GM12874 (cell line): ENCODE data around the gene EEF2.

Experiments used
- CTCF ChIP-seq: IDR thresholded peaks from 2 replicates; pipeline ENCODE4 v1.5.1; 2011; ENCODE audit warnings: low read depth, mild to moderate bottlenecking, control low read depth, low read length, moderate library complexity; ENCODE audit not compliant: insufficient read depth

Gene EEF2

DNA sequence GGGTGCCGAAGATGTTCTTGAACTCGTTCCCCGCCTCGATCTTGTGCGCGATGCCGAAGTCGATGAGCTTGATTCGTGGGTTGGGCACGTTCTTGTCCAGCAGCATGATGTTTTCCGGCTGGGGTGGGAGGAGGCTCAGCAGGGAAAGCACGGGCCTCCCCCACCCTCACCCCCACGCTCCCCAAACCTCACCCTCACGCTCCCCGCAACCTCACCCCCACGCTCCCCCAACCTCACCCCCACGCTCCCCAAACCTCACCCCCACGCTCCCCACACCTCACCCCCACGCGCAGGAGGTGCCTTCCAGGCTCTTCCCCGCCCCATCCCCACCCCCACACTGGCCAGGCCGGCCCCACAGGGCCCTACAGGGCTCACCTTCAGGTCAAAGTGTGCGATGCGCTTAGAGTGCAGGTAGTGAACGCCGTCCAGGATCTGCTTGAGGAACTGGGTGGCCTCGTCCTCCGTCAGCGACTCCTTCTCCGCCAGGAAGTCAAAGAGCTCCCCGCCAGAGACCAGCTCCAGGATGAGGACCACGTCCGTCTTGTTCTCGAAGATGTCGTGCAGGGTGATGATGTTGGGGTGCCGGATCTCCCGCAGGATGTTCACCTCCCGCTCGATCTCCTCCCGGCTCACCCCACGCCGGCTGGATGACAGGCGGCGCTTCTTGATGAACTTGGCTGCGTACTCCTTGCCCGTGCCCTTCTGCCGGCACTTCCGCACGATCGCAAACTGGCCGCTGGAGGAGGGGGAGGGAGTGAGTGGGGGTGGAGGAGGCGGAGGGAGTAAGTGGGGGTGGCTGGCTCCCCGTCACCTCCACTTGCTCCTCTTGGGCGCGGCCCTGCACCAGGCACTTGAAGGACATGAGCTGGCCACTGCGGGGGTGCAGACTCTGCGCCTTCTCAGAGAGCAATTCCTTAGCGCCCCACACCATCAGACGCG lies 20.7 kb downstream of the EEF2 start:
- no peak for TF ChIP-seq CTCF

DNA sequence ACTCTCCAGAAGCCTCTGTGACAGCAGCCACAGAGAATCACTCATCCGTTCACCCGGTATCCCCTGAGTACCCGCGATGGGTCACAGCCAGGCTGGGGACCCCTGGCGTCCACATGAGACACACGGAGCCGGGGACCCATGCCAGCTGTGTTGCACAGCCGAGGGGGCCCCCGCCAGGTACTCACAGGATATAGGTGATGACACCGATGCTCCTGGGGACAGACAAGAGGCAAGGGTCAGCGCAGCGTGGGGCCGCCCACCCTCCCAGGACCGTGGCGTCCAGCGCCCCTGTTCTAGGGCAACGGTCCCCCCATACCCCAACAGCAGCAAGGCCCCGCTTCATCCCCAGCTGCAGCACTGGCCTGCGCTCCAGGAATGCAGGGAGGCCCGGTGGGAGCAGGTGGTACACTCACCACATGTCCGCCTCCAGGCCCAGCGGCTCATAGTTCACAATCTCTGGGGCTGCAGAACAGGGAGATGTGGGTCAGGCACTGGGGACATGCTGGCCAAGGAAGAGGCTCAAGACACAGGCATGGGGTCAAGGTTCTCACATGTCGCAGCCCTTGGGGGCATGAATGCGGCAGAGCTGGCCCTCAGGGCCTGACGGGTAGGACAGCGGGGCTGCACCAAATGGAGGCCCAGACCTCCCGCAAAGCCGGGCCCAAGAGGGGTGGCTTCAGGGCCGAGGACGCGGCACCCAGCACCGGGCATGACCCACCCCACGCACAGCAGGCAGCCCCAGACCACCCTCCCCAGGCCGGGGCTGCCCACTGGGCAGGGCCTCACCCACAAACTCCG lies 21.6 kb downstream of the EEF2 start:
- TF ChIP-seq CTCF = no peak

DNA sequence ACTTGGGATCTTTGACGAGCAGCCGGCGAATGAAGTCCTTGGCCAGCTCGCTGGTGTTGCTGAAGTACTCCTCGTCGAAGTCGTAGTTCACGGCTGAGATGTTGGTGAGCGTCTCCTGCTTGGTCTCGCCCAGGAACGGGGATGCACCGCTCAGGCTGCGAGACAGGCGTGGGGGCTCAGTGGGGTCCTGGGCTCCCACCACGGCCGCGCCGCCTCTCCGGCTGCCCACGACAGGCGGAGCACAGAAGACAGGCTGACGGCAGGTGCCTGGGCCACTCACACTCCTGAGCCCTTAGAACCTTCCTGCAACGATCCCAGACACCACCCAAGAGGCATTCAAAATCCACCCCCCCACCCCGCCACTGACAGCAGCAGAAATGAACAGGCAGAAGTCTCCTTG lies 24.3 kb downstream of the EEF2 start:
- TF ChIP-seq CTCF = no peak

- TF ChIP-seq CTCF = no peak
Observed at GRCh38 chr19:3959766-3960131, 25.5 kb downstream of the EEF2 start.

GRCh38 chr19:3958836-3959765 lies 26.2 kb downstream of the EEF2 start:
- TF ChIP-seq CTCF = no peak

DNA sequence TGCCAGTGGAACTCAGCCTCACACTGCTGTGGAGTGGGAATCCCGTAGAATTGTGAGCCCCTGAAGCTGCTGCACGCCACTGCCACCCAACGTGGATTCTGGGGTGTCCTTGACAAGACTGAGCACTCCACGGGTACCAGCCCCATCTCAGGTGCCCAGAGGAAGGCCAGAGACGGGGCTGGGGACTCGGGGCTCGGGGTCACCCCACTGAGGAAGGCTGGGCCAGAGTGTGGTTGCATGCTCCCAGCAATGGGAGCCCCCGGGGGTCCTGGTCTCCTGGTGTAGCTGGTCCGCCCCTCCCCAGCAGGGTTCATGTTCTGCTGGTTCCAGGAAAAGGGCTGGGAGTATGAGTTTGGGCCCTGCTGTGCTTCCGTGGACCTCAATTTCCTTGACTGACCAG lies 29.6 kb downstream of the EEF2 start:
- no peak for TF ChIP-seq CTCF
